ENCODE data around the gene VGLL2.
"Not testable (repeated sequence)": the region's sequence is repeated elsewhere in the genome, so short reads cannot be mapped to it uniquely, and the experiment has no call there.

The VGLL2 gene, protein sequence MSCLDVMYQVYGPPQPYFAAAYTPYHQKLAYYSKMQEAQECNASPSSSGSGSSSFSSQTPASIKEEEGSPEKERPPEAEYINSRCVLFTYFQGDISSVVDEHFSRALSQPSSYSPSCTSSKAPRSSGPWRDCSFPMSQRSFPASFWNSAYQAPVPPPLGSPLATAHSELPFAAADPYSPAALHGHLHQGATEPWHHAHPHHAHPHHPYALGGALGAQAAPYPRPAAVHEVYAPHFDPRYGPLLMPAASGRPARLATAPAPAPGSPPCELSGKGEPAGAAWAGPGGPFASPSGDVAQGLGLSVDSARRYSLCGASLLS

DNA sequence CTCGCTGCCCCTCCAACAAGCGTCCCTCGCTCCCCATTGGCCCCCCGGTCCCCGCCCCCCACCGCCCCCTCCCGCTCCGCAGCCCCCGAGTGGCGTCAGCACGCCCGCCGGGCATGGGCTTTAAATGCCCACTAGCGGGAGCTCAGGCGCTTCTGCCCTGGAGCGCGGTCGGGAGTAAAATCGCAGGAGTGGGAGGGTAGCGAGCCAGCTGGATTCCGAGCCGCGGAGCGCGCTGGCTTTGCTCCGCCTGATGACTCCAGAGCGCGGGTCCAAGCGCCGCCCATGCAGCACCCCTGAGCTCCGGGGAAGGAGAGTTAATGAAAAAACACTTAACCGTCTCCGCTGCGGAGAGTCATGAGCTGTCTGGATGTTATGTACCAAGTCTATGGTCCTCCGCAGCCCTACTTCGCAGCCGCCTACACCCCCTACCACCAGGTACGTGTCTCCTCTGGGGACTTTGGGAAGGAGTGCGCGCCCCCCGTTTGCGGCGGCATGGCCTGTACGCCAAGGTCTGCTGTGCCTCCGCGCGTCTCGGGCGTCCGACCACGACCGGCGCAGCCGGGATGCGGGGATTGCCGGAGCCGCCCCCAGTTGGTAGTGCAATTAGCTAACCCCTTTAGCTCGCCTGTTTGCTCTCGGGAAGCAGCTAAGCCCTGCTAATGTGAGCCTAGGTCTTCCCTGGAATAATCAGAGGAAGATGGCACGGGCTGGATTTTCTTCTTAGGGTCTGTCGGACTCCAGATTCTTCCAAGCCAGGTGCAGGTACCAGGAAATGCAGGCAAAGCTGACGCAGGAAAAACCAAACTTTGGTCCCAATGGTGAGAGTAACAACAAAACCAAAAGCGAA, at the start of gene VGLL2:
Gene VGLL2, plus strand, starts transcription at position 149 of the 847 bp plus-strand sequence. Its CDS starts 206 bp downstream, at position 355.
- DNase-seq: no peak

DNA sequence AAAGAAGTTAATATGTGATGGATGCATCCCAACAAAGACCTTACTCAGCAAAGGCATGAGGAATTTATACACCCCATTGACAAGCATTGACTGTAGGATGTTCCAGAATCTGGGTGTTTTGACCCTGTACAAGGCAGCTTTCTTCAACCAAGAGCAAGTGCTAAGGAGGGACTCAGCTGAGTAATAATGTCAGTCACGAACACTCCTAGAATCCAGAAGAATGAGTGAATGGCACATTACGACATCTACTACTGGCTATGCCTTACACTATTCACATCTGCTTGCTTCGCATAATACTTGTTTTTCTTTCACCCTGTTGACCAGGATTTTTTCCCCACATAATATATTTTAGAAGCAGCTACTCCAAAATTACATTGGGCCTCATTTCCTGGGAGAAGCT, 42.5 kb upstream of the VGLL2 start:
- DNase-seq: no peak

DNA sequence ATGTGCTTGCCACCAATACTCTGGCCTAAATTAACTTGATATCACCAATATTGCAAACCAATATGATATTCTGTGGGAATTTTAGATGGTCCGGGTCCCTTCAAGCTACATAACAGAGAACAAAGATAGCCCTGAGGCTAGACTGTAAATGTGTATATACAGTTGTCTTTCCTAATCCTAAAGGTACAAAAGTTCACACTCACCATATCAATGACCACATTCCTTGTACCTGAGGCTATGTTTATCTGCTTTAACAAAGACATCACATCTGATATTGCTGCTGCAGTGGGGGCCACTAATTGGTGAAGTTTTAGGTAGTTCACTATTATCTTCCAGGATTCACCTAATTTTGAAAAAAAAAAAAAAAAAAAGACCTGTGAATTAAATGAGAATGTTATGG, 38.6 kb upstream of the VGLL2 start:
- DNase-seq: no peak

DNA sequence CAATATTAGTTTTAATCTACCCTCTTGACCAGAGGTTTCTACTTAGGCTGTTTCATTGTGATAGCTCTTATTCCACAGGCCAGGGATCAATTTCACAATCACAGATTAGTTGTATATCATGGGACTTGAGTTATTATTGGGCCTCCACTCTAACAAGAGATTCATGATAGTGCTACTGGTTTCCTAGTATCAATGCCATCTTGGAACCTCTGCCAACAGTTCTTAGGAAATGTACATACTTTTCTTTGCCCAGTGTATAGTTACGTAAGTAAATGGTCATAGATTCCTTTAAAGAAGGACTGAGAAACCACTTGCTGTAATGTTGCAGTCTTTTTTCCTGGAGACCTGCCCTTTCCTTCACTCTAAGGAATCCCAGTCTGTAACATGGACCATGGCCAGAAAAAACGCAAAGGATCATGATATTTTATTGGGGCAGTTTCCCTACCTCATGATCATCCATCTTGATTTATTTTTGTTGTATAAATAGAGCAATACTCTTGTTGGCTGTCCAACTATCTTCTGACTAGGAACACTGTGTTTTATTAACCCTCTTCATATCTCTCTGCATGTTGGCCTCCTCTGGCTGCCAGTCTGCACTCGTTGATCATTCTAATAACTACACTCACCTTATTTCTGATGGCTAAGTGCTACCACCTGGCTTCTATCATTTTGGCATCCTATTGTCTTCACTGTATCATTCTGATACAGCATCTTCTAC, 38.0 kb upstream of the VGLL2 start:
- no peak for DNase-seq

DNA sequence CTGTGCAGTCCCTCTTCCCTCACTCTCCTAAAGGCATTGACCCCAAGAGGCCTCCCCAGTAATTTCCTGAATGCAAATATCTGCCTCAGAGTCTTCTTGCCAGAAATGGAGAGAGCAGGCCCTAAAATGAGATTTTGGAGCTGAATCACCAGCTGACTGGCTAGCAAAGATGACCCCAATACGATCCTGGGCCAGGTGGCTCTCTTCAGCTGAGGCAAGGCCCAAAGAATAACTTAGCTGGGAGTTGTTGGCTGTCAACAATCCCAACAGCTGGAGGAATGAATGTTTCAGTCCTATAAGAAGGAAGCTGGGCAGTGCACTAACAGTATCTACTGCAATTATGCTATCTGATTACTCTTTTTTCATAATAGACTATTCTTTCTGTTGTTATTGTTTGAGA, 37.2 kb upstream of the VGLL2 start:
- no peak for DNase-seq

DNA sequence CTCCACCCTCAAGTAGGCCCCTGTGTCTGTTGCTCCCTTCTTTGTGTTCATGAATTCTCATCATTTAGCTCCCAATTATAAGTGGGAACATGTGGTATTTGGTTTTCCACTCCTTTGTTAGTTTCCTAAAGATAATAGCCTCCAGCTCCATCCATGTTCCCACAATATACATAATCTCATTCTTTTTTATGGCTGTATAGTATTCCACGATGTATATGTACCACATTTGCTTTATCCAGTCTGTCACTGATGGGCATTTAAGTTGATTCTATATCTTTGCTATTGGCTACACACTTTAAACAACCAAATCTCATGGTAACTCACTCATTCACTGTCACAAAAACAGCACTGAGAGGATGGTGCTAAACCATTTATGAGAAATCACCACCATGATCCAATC, 35.5 kb upstream of the VGLL2 start:
- no peak for DNase-seq

DNA sequence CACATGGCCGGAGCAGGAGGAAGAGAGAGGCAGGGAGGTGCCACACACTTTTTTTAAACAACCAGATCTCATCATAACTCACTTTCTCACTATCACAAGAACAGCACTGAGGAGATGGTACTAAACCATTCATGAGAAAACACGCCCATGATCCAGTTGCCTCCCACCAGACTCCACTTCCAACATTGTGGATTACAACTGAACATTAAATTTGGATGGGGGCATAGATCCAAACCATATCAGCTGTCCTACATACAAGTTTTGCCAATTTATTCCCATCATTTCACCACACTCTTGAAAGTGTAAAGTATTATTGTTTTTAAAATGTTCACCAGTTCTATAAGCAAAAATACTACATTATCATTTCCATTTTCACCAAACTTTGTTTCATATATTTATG, 33.9 kb upstream of the VGLL2 start:
- no peak for DNase-seq

DNA sequence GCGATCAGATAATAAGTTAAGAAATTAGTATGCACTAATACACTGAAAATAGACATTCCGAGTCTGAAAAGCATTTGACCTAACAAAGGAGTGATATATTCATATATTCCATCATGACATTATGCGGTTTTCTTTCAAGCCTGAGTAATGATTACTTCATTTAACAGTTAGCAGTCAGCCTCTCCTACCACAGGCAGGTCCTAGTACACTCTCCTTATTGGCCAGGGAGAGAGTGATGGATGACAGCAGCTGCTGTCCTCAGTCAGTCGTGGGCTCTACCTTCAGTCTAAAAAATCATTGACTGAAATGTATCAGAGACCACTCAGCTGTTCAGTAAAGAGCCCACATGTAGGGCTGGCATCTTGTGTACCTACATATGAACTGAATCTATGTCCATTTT, 33.2 kb upstream of the VGLL2 start:
- no peak for DNase-seq

DNA sequence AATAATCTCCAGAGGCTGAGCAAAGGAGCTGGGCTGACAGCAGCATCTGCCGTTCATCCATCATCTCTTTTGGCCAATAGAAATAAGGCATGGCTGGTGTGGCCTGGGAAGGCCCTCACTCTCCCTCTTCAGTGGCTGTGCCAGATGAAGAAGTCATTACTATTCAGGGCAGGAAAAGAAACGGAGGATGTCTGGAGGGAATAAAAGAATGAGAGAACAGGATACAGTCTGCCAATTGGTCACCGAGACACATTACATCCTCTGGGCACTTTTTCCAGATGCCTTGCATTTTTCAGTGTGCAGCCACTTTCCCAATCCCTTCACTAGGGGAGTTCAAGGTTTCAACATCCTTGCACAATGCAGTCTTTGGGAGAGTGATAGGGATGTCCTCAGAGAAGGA, 32.2 kb upstream of the VGLL2 start:
- DNase-seq: no peak

DNA sequence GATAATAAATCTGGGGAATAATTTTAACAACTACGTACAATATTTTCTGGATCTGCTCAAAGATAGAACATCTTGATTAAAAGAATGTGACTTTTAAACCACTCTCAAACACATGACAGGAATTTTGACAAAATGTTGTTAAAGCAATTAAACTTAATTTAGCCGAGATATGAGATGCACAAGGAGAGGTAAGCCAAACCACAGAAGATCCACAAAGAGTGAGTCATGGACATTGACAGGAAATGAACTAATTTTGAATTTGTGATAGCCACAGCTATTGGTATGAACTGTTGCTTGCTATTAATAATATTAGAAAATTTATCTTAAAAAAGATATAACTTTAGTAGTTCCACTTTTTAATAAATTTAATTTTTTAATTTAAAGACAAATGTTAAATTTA, 27.8 kb upstream of the VGLL2 start:
- no peak for DNase-seq

DNA sequence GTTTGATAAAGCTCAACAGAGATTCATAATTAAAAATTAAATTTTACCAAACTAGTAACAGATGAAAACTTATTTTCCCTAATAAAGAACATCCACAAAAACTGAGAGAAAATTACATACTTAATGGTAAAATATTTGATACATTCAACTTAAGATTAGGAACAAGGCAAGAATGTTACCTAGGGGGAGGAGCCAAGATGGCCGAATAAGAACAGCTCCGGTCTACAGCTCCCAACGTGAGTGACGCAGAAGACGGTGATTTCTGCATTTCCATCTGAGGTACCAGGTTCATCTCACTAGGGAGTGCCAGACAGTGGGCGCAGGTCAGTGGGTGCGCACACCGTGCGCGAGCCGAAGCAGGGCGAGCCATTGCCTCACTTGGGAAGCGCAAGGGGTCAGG, 20.8 kb upstream of the VGLL2 start:
- not testable (repeated sequence) for DNase-seq

DNA sequence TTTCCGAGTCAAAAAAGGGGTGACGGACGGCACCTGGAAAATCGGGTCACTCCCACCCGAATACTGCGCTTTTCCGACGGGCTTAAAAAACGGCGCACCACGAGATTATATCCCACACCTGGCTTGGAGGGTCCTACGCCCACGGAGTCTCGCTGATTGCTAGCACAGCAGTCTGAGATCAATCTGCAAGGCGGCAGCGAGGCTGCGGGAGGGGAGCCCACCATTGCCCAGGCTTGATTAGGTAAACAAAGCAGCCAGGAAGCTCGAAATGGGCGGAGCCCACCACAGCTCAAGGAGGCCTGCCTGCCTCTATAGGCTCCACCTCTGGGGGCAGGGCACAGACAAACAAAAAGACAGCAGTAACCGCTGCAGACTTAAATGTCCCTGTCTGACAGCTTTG, 20.4 kb upstream of the VGLL2 start:
- not testable (repeated sequence) for DNase-seq

DNA sequence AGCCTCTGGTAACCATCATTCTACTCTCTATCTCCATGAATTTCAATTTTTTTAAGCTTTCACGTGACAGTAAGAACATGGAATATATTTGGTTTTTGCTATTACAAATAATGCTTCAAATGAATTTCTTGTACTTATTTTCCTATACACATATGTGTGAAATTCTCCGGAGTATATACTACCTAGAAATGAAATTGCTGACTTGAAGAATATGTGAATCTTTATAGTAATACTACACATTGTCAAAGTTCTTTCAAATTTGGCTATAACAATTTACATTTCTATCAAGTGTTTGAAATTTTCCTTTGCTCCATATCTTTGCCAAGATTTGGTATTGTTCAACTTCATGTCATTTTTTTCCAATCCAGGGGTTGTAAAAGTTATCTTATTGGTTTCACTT, 11.6 kb upstream of the VGLL2 start:
- no peak for DNase-seq

DNA sequence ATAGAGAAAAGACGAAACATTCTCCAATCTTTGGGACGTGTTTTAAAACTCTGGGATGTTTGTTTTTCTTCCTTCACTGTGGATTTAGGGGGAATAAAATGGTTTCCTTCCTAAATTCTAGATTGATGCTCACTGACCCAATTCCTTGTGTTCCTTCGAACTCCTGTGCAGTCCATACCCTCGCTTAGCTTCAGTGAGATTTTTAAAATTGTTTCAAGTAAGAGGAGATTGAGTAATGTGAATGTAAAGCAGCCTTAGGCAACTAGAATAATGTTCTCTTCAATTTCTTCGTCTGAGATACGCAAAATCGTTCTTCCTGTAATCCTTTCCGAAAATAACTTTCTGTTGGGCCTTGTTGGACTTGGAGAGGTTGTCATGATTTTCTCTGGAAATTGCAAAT, 2.6 kb upstream of the VGLL2 start:
- no peak for DNase-seq

DNA sequence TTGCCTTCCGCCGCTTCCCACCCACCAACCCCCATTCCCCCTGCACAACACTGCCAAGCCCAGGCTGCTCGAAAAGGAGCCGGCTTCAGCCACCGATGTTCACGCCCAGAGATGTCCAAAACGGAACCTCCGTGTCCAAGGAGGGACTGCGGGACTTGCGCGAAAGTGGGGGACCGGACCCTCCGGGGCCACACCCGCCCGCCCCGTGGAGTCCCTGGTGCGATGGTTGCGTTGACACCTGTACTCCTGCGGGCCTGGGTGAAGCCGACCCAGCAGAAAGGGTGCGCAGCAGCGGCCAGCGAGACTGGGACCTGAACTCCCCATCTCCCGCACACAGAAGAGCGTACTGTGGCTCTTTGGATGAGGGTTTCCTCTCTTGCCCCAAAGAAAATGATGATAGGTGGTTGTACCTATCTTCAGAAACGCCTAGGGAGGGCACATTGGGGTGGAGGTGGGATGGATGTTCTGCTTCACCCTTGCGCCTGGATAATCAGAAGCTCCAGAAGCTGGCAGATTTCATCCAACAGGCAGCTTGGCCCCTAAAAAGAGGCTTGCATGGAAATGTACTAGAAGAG, 1.9 kb upstream of the VGLL2 start:
- no peak for DNase-seq

DNA sequence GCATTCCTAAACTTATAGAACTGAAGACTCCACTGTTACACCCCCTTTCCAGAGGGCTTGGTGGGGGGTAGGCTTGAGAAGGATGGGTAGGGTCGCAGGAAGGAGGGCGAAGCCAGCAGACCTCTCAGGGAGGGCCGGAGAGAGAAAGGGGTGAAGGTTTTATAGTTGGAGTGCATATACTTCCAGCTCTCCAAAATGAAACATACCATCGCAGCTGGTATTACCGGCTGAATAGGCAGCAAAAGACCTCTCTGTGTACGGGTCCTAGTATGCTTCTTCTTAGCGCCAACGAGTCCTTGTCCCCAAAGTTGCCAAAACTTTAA, 1.0 kb upstream of the VGLL2 start:
- no peak for DNase-seq

DNA sequence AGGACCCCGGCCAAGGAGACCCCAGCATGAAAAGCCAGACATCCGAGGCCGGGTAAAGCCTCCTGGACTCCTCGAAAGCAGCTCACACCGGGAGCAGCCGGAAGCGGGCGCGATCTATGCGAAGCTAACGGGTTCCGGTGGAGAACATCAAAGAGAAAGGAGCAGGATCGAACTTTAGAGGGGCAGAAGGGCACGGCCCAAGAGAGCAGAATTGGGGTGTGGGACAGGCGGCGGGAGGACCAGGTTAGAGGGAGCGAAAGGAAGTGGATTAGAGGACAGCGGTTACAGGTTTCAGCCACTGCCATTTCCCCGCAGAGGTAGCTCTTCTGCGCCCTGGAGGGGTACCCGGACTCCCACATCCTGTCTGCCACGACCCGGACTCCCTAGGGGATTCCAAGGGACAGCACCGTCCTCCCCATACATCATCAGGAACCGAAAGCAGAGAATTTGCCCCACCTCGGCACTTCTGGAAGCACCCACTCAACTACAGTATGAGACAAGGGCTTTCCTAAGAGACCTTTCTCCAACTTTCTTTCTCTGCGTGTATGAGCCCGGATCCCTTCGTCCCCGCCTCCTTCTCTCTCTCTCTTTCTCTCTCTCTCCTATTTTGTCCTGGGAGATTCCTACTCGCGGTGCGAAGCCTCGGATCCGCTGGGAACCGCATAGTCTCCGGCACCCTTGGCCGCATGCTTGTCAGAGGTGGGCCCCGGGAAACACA, 507 bp upstream of the VGLL2 start:
- no peak for DNase-seq

DNA sequence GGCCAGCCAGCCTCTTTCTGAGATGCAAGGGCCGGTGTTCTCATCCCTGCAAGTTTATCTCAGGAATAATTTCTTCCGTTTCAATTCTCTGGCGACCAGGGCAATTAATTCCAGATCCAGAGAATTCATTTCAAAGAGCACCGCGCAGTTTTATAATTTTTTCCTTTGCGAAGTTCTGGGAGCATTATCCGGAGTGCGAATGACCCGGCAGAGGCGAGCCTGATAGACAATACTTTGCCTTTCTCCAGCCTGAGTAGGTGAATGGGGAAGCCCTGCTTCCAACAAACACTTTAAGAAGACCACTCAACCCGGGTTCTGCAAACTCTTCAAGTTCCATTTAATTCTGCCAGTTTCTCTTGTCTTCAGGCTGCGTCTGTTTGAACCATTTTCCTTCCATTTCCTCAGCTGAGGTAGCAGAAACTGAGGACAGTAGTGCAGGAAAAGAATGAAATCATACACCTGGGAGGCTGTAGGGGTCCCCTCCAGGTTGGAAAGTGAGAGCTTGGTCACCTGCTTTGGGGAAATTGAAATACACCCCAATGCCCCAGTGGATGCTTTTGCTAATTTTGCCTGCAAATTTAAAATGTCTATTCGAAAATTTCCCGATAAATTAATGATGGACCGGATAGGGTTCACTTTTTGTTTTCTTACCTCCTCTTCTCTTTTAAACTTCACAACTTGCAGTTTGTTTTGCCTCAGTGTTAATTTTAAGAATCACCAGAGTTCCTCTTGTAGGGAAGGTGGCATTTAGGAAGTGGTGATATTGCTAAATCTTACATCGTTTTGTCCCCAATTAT, 1.1 kb downstream of the VGLL2 start:
- no peak for DNase-seq

DNA sequence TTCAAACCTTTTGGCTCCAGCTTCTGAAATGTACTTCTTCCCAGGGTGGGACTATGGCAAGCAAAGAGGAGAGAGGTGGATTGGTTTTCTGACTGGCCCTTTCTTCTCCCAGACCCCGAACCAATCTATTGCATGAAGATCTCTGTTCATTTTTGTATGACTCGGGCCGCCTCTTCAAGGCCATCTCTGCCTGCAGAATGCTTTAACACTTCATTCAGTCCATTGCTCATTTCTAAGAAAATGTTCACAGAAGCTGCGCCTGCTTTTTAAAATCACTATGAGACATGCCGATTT, 1.6 kb downstream of the VGLL2 start:
- no peak for DNase-seq

DNA sequence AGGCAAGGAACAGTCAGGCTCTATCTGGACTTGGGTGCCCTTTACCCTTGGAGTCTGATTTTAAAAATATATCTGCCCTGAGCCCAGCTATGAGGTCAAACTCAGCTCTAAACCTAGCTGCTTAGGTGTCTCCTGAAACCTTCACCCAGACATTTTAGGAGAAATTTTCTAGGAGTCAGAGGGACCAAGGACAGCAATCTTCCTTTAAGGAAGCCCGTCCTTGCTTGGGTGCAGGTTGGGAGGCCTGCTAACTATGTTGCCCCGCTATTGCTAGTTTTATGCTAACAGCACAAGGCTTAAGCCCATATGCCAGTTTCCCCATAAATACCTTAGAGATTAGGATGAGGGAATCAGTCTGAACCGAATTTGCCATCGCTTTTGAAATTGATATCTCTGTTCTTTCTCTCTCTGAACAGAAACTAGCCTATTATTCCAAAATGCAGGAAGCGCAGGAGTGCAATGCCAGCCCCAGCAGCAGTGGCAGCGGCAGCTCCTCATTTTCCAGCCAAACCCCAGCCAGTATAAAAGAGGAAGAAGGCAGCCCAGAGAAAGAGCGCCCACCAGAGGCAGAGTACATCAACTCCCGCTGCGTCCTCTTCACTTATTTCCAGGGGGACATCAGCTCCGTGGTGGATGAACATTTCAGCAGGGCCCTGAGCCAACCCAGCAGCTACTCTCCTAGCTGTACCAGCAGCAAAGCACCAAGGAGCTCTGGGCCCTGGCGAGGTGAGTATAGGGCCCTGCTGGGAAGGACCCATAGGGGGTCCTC, 2.6 kb downstream of the VGLL2 start:
- no peak for DNase-seq

DNA sequence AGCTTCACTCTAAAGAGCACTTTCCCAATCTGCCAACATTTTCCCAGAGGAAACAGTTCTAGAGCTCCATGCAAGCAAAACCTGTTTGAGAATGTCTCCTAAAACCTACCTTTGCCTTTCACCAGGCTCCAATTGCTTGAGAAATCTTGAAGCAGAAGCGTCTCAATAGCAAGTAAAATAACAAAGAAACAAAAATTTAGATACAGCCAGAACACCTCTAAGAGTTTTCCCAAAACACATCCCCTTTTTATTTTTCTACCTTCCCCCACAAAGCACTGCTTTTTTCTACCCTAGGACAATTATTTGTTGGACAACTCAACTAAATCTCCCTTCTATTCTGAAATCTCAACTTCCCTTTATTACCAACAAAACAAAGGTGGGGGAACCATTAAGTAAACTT, 3.6 kb downstream of the VGLL2 start:
- DNase-seq: no peak
